Mesenchymal stem cell (in vitro differentiated cells and primary cell): Measurements from ENCODE around the gene CDH12.

Experiments
- DNase-seq: peaks from one replicate; pipeline ENCODE4 v3.0.0-alpha.2; 2013
- H2AFZ ChIP-seq: one replicate; pipeline ENCODE4 v1.6.1; 2013; ENCODE audit warnings: low read depth, mild to moderate bottlenecking, control low read depth, inconsistent platforms, low read length, moderate library complexity
- H2AK5ac ChIP-seq: 2 replicates; pipeline ENCODE4 v1.6.1; 2013; ENCODE audit warnings: low read length, moderate library complexity, mild to moderate bottlenecking, inconsistent platforms; ENCODE audit not compliant: severe bottlenecking
- H2BK120ac ChIP-seq: one replicate; pipeline ENCODE4 v1.6.1; 2013; ENCODE audit warnings: low read depth, mild to moderate bottlenecking, inconsistent platforms, low read length, moderate library complexity
- H2BK12ac ChIP-seq, 2 experiments: one replicate each; pipeline ENCODE4 v1.6.1; 2013; ENCODE audit warnings: inconsistent platforms in 2 of 2, low read length in 2 of 2, mild to moderate bottlenecking in 2 of 2, moderate library complexity in 2 of 2, control low read depth in 1 of 2
- H2BK15ac ChIP-seq: one replicate; pipeline ENCODE4 v1.6.1; 2013; ENCODE audit warnings: mild to moderate bottlenecking, low read depth, inconsistent platforms; ENCODE audit not compliant: poor library complexity, severe bottlenecking
- H2BK5ac ChIP-seq: 2 replicates; pipeline ENCODE4 v1.6.1; 2013; ENCODE audit warnings: low read depth, mild to moderate bottlenecking, low read length, control low read depth, inconsistent platforms; ENCODE audit not compliant: poor library complexity, severe bottlenecking
- H3K14ac ChIP-seq, 2 experiments: one replicate each; pipeline ENCODE4 v1.6.1; 2013; ENCODE audit warnings: inconsistent platforms in 2 of 2, low read length in 2 of 2, control low read depth in 1 of 2, mild to moderate bottlenecking in 1 of 2, moderate library complexity in 1 of 2
- H3K18ac ChIP-seq, 2 experiments: one replicate each; pipeline ENCODE4 v1.6.1; 2013; ENCODE audit warnings: inconsistent platforms in 2 of 2, low read length in 2 of 2, control low read depth in 1 of 2, low read depth in 1 of 2, mild to moderate bottlenecking in 1 of 2
- H3K23ac ChIP-seq, 2 experiments: one replicate each; pipeline ENCODE4 v1.6.1; 2013; ENCODE audit warnings: inconsistent platforms in 2 of 2, low read length in 2 of 2, mild to moderate bottlenecking in 2 of 2, moderate library complexity in 2 of 2, control low read depth in 1 of 2
- H3K27ac ChIP-seq: 2 replicates; pipeline ENCODE4 v1.5.1; 2013; ENCODE audit warnings: mild to moderate bottlenecking, moderate library complexity, low read length, control low read depth, inconsistent platforms; ENCODE audit not compliant: poor library complexity, severe bottlenecking
- H3K27me3 ChIP-seq, 2 experiments: 2 replicates each; pipeline versions ENCODE4 v1.6.1 to v1.7.0; 2013; ENCODE audit warnings: low read length in 2 of 2, mild to moderate bottlenecking in 2 of 2, moderate library complexity in 2 of 2, control low read depth in 1 of 2, inconsistent platforms in 1 of 2; ENCODE audit not compliant: control insufficient read depth in 1 of 2, insufficient read depth in 1 of 2
- H3K36me3 ChIP-seq, 2 experiments: 2 replicates each; pipeline versions ENCODE4 v1.6.1 to v1.7.0; 2013; ENCODE audit warnings: low read length in 2 of 2, control low read depth in 1 of 2, inconsistent platforms in 1 of 2, low read depth in 1 of 2, mild to moderate bottlenecking in 1 of 2; ENCODE audit not compliant: insufficient read depth in 2 of 2, control insufficient read depth in 1 of 2
- H3K4ac ChIP-seq, 2 experiments: one replicate each; pipeline ENCODE4 v1.6.1; 2013; ENCODE audit warnings: inconsistent platforms in 2 of 2, low read length in 2 of 2, mild to moderate bottlenecking in 2 of 2, moderate library complexity in 2 of 2, control low read depth in 1 of 2, low read depth in 1 of 2
- H3K4me1 ChIP-seq: 2 replicates; pipeline ENCODE4 v1.6.1; 2013; ENCODE audit warnings: low read depth, low read length, control low read depth; ENCODE audit not compliant: control insufficient read depth, insufficient read depth
- H3K4me2 ChIP-seq: 2 replicates; pipeline ENCODE4 v1.6.1; 2013; ENCODE audit warnings: low read length, mild to moderate bottlenecking, inconsistent platforms; ENCODE audit not compliant: poor library complexity, severe bottlenecking
- H3K4me3 ChIP-seq, 2 experiments: 2 replicates each; pipeline versions ENCODE4 v1.5.1 to v1.7.0; 2013; ENCODE audit warnings: low read length in 2 of 2, mild to moderate bottlenecking in 2 of 2, control low read depth in 1 of 2, low read depth in 1 of 2; ENCODE audit not compliant: insufficient read depth in 1 of 2
- H3K79me1 ChIP-seq: replicated peaks from 2 replicates; pipeline ENCODE4 v1.6.1; 2013; ENCODE audit warnings: mild to moderate bottlenecking, control low read depth, low read length, inconsistent platforms; ENCODE audit not compliant: poor library complexity, severe bottlenecking
- H3K9ac ChIP-seq: 2 replicates; pipeline ENCODE4 v1.7.0; 2013; ENCODE audit warnings: mild to moderate bottlenecking, low read length, moderate library complexity
- H3K9me3 ChIP-seq: 2 replicates; pipeline ENCODE4 v1.7.0; 2013; ENCODE audit warnings: mild to moderate bottlenecking, low read length; ENCODE audit not compliant: control insufficient read depth
- H4K8ac ChIP-seq: one replicate; pipeline ENCODE4 v1.6.1; 2013; ENCODE audit warnings: inconsistent platforms, mild to moderate bottlenecking, low read length, moderate library complexity
- H4K91ac ChIP-seq: one replicate; pipeline ENCODE4 v1.6.1; 2013; ENCODE audit warnings: mild to moderate bottlenecking, low read length, inconsistent platforms
- WGBS: methylation state at CpG from one replicate; pipeline ENCODE4 v1.1.7; 2013; ENCODE audit warnings: mixed read lengths; 5-methylcytosine and 5-hydroxymethylcytosine counted together

Gene CDH12

GRCh38 chr5:22505891-22506290, 347.3 kb downstream of the CDH12 start:
- H3K79me1 ChIP-seq, result no peaks in the 10 kb centered on the region
- H3K9ac ChIP-seq, result no peak overlapping the region
- H2AFZ ChIP-seq, result no peak overlapping the region
- 0% methylated on average over 1 of the region's 3 CpGs for WGBS
- H3K4me1 ChIP-seq, result no peaks in the 10 kb centered on the region
- no peak overlapping the region for H3K4ac ChIP-seq
- no peak overlapping the region for H2BK120ac ChIP-seq
- no peak overlapping the region for H3K18ac ChIP-seq
- no peaks in the 10 kb centered on the region for H3K36me3 ChIP-seq
- no peak overlapping the region for H2BK12ac ChIP-seq
- no peak overlapping the region for H3K23ac ChIP-seq
- no peak overlapping the region for H4K8ac ChIP-seq
- no peaks in the 10 kb centered on the region for H3K27me3 ChIP-seq
- no peak overlapping the region for H2AK5ac ChIP-seq
- no peak overlapping the region for H4K91ac ChIP-seq
- no peak overlapping the region for H2BK5ac ChIP-seq
- H3K4me2 ChIP-seq, result no peak overlapping the region
- H3K27ac ChIP-seq, result no peak overlapping the region
- no peak overlapping the region for H2BK15ac ChIP-seq
- H3K4me3 ChIP-seq, result no peak overlapping the region
- DNase-seq, result no peak
- H3K9me3 ChIP-seq, result peaks cover 6% of the 10 kb centered on the region
- no peak overlapping the region for H3K14ac ChIP-seq

- Histone ChIP-seq H2BK5ac (no peak overlapping the region), H3K27me3 (no peaks in the 10 kb centered on the region), H2AFZ (no peak overlapping the region), H3K9me3 (peaks cover 6% of the 10 kb centered on the region), H4K91ac (no peak overlapping the region), H2BK120ac (no peak overlapping the region), H3K4me2 (no peak overlapping the region), H3K4ac (no peak overlapping the region), H2BK15ac (no peak overlapping the region), H3K27ac (no peak overlapping the region), H3K23ac (no peak overlapping the region), H2BK12ac (no peak overlapping the region), H4K8ac (no peak overlapping the region), H3K4me1 (no peaks in the 10 kb centered on the region), H3K18ac (no peak overlapping the region), H3K36me3 (no peaks in the 10 kb centered on the region), H3K79me1 (no peaks in the 10 kb centered on the region), H3K4me3 (no peak overlapping the region), H3K14ac (no peak overlapping the region), H2AK5ac (no peak overlapping the region), H3K9ac (no peak overlapping the region)
- WGBS, result 80% methylated on average over 2 of the region's 3 CpGs
- DNase-seq, result no peak
Observed at GRCh38 chr5:22504411-22504810, 348.7 kb downstream of the CDH12 start.

GRCh38 chr5:22500556-22500955, 352.6 kb downstream of the CDH12 start:
- H2BK5ac ChIP-seq, result no peak overlapping the region
- no peaks in the 10 kb centered on the region for H3K36me3 ChIP-seq
- H3K4ac ChIP-seq, result no peak overlapping the region

DNA sequence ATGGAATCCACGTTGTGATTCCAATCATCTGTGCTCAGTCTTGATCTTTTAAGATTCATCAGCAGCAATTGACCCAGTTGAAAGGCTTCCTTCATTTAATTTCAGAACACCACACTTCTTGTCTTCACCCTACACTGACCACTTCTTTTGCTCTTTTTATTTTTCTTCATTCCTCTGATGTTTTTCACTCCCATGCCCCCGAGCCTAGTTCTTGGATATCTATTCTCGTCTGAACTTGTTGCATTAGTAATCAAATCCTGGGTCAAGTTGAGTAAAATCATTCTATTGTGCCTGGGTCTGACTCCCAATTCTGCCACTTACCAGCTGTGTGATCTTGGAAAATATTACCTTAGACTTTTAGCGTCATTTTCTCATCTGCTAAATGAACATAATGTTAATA, 356.5 kb downstream of the CDH12 start:
- H3K36me3 ChIP-seq, result no peaks in the 10 kb centered on the region
- H2AK5ac ChIP-seq, result no peak overlapping the region
- H3K79me1 ChIP-seq, result no peaks in the 10 kb centered on the region
- H3K4me3 ChIP-seq, result no peak overlapping the region
- H2AFZ ChIP-seq, result no peak overlapping the region
- no peak overlapping the region for H2BK12ac ChIP-seq
- H3K9me3 ChIP-seq, result no peaks in the 10 kb centered on the region
- no peak overlapping the region for H2BK120ac ChIP-seq
- H3K27ac ChIP-seq, result no peak overlapping the region
- WGBS, result 67% methylated on average over 3 of the region's 4 CpGs
- no peak overlapping the region for H3K14ac ChIP-seq
- no peaks in the 10 kb centered on the region for H3K27me3 ChIP-seq
- no peak overlapping the region for H3K4ac ChIP-seq
- no peak overlapping the region for H3K9ac ChIP-seq
- no peak for DNase-seq
- no peak overlapping the region for H2BK5ac ChIP-seq
- H3K4me1 ChIP-seq, result no peaks in the 10 kb centered on the region
- no peak overlapping the region for H3K4me2 ChIP-seq
- H3K23ac ChIP-seq, result no peak overlapping the region
- H4K91ac ChIP-seq, result no peak overlapping the region
- no peak overlapping the region for H2BK15ac ChIP-seq
- H3K18ac ChIP-seq, result no peak overlapping the region
- H4K8ac ChIP-seq, result no peak overlapping the region

More at GRCh38 chr5:22500556-22500955, 352.6 kb downstream of the CDH12 start:
- Histone ChIP-seq H3K14ac (no peak overlapping the region), H3K9ac (no peak overlapping the region), H2BK15ac (no peak overlapping the region), H3K23ac (no peak overlapping the region), H3K79me1 (no peaks in the 10 kb centered on the region), H3K4me1 (no peaks in the 10 kb centered on the region), H2BK120ac (no peak overlapping the region), H3K9me3 (peaks cover 6% of the 10 kb centered on the region), H3K4me2 (no peak overlapping the region), H4K8ac (no peak overlapping the region), H4K91ac (no peak overlapping the region), H3K18ac (no peak overlapping the region), H2BK12ac (no peak overlapping the region), H3K27me3 (no peaks in the 10 kb centered on the region), H2AFZ (no peak overlapping the region), H3K4me3 (no peak overlapping the region), H3K27ac (no peak overlapping the region), H2AK5ac (no peak overlapping the region)
- 85% methylated on average over 1 of the region's 1 CpG for WGBS
- DNase-seq, result no peak
